HepG2 (cell line): Measurements from ENCODE around the gene EFNB1.

Source experiments
- CHD2 ChIP-seq: IDR thresholded peaks from 2 replicates; pipeline ENCODE4 v1.6.1; 2011; ENCODE audit warnings: low read depth, low read length, improper control_type of control experiment
- CTCF ChIP-seq: sonication (generic); formaldehyde crosslinking; IDR thresholded peaks from 2 replicates; pipeline ENCODE4 v1.5.0; 2020; ENCODE audit warnings: mild to moderate bottlenecking, missing genetic modification reagents, moderate library complexity
- GPN1 ChIP-seq: sonication (generic); formaldehyde crosslinking; IDR thresholded peaks from 2 replicates; pipeline ENCODE4 v1.5.1; 2020; ENCODE audit warnings: missing genetic modification reagents, borderline replicate concordance
- HBP1 ChIP-seq: IDR thresholded peaks from 2 replicates; pipeline ENCODE4 v1.6.1; 2016; ENCODE audit warnings: low read depth, control low read depth
- KLF15 ChIP-seq: sonication (generic); formaldehyde crosslinking; IDR thresholded peaks from 2 replicates; pipeline ENCODE4 v1.8.1; 2023; ENCODE audit warnings: borderline replicate concordance, mild to moderate bottlenecking, inconsistent platforms, missing genetic modification reagents, mixed read lengths
- NONO ChIP-seq, 2 experiments: fragments of 450-650 bp in 1 of 2; sonication (generic) in 1 of 2; formaldehyde crosslinking in 1 of 2; IDR thresholded peaks in 1 of 2; conservative IDR thresholded peaks in 1 of 2; 2 replicates each; pipeline versions ENCODE4 v1.6.1 to v1.8.0; 2017 to 2022; ENCODE audit warnings: mild to moderate bottlenecking in 1 of 2, missing genetic modification reagents in 1 of 2, moderate library complexity in 1 of 2
- NR2F1 ChIP-seq, 2 experiments: fragments of 450-650 bp in 1 of 2; formaldehyde crosslinking in 1 of 2; IDR thresholded peaks; 2 replicates each; pipeline versions ENCODE4 v1.5.0 to v1.6.1; 2016 to 2020; ENCODE audit warnings: mild to moderate bottlenecking in 1 of 2, missing compliant biosample characterization in 1 of 2, missing genetic modification reagents in 1 of 2, moderate library complexity in 1 of 2
- POLR2A ChIP-seq, 2 experiments: IDR thresholded peaks; 2 replicates each; pipeline ENCODE4 v1.6.1; 2011; ENCODE audit warnings: low read depth in 2 of 2, low read length in 2 of 2, mild to moderate bottlenecking in 1 of 2, moderate library complexity in 1 of 2; ENCODE audit not compliant: insufficient read depth in 1 of 2
- STAT6 ChIP-seq: sonication (generic); formaldehyde crosslinking; IDR thresholded peaks from 2 replicates; pipeline ENCODE4 v1.4.0; 2020; ENCODE audit warnings: missing genetic modification reagents, mild to moderate bottlenecking, borderline replicate concordance
- ZBTB26 ChIP-seq: IDR thresholded peaks from 2 replicates; pipeline ENCODE4 v1.6.1; 2016; ENCODE audit warnings: missing compliant biosample characterization, missing genetic modification reagents, borderline replicate concordance
- ZNF121 ChIP-seq: sonication (generic); formaldehyde crosslinking; IDR thresholded peaks from 2 replicates; pipeline ENCODE4 v1.5.0; 2020; ENCODE audit warnings: mild to moderate bottlenecking, missing genetic modification reagents
- ZNF274 ChIP-seq: sonication (generic); formaldehyde crosslinking; IDR thresholded peaks from 2 replicates; pipeline ENCODE4 v1.5.1; 2020; ENCODE audit warnings: mild to moderate bottlenecking, missing genetic modification reagents

- TF ChIP-seq ZNF274 (CRISPR knock-in tag) (no peak), ZNF121 (no peak), CHD2 (no peak), CTCF (CRISPR knock-in tag) (no peak), NR2F1 (CRISPR knock-in tag; IDR thresholded peaks at IDR 0.05) (no peak), STAT6 (CRISPR knock-in tag) (no peak), HBP1 (CRISPR knock-in tag) (no peak), ZBTB26 (CRISPR knock-in tag) (no peak), POLR2A (IDR thresholded peaks at IDR 0.05; ENCODE audit: insufficient read depth in 1 of 2, low read depth in 2 of 2, low read length in 2 of 2) (no peak), KLF15 (CRISPR knock-in tag) (no peak), NONO (IDR thresholded peaks at IDR 0.05) (no peak), NONO (CRISPR knock-in tag; conservative IDR thresholded peaks at IDR 0.05) (no peak), GPN1 (no peak)
These were observed 60.4 kb downstream of the EFNB1 start for GRCh38 chrX:68889249-68889648.
